Keratinocyte (primary cell): ENCODE measurements around the gene MAEL. TPM values are rescaled to one million over a fixed set of nuclear protein-coding genes. Genes with fewer than 3 reads are reported as not detected.

Experiments
- DNase-seq: peaks from one replicate; pipeline ENCODE4 v3.0.0-alpha.2; 2011; ENCODE audit warnings: low read depth, missing footprints, low spot score
- FAIRE-seq: peaks from 2 replicates; lab custom pipeline; 2011; peaks lifted over from hg19 to GRCh38; lab: Jason Lieb, UNC
- H2AFZ ChIP-seq: 2 replicates; pipeline ENCODE4 v1.6.0; 2012; ENCODE audit warnings: low read length, control low read depth, inconsistent platforms; ENCODE audit not compliant: control insufficient read depth
- H3K27ac ChIP-seq: 2 replicates; pipeline ENCODE4 v1.5.1; 2011; ENCODE audit warnings: low read length; ENCODE audit not compliant: control insufficient read depth, insufficient read depth
- H3K27me3 ChIP-seq: 3 replicates; pipeline ENCODE4 v1.6.0; 2011; ENCODE audit warnings: low read length; ENCODE audit not compliant: control insufficient read depth, insufficient read depth; ENCODE audit errors: extremely low read depth
- H3K36me3 ChIP-seq, 2 experiments: 2 replicates in 1 of 2; 3 replicates in 1 of 2; pipeline ENCODE4 v1.5.1; 2011; ENCODE audit warnings: low read length in 2 of 2, mild to moderate bottlenecking in 1 of 2; ENCODE audit not compliant: control insufficient read depth in 2 of 2, insufficient read depth in 2 of 2; ENCODE audit errors: extremely low read depth in 1 of 2
- H3K4me1 ChIP-seq: 3 replicates; pipeline ENCODE4 v1.5.1; 2011; ENCODE audit warnings: low read length; ENCODE audit not compliant: control insufficient read depth, insufficient read depth; ENCODE audit errors: extremely low read depth
- H3K4me2 ChIP-seq: 3 replicates; pipeline ENCODE4 v1.6.0; 2011; ENCODE audit warnings: low read depth, low read length; ENCODE audit not compliant: control insufficient read depth, insufficient read depth; ENCODE audit errors: extremely low read depth
- H3K4me3 ChIP-seq, 3 experiments: fragments of 200-600 bp in 1 of 3; sonication (generic) in 1 of 3; 2 replicates in 2 of 3; 3 replicates in 1 of 3; pipeline ENCODE4 v1.5.1; 2011 to 2016; ENCODE audit warnings: low read length in 3 of 3, mild to moderate bottlenecking in 3 of 3, control low read depth in 2 of 3, inconsistent platforms in 1 of 3, low read depth in 1 of 3, mixed read lengths in 1 of 3, mixed run types in 1 of 3, moderate library complexity in 1 of 3; ENCODE audit not compliant: control insufficient read depth in 2 of 3, insufficient read depth in 2 of 3; ENCODE audit errors: extremely low read depth in 1 of 3
- H3K79me2 ChIP-seq: 2 replicates; pipeline ENCODE4 v1.6.0; 2012; ENCODE audit warnings: low read length; ENCODE audit not compliant: control insufficient read depth, insufficient read depth
- H3K9ac ChIP-seq: 3 replicates; pipeline ENCODE4 v1.6.0; 2011; ENCODE audit warnings: low read length; ENCODE audit not compliant: control insufficient read depth, insufficient read depth; ENCODE audit errors: extremely low read depth
- H3K9me1 ChIP-seq: 3 replicates; pipeline ENCODE4 v1.6.0; 2011; ENCODE audit warnings: low read length; ENCODE audit not compliant: control insufficient read depth, insufficient read depth; ENCODE audit errors: extremely low read depth
- H3K9me3 ChIP-seq: 2 replicates; pipeline ENCODE4 v1.5.1; 2012; ENCODE audit warnings: low read depth, low read length; ENCODE audit not compliant: control insufficient read depth
- H4K20me1 ChIP-seq: 3 replicates; pipeline ENCODE4 v1.6.0; 2011; ENCODE audit warnings: low read length; ENCODE audit not compliant: control insufficient read depth, insufficient read depth; ENCODE audit errors: extremely low read depth
- CTCF ChIP-seq, 3 experiments: IDR thresholded peaks in 1 of 3; conservative IDR thresholded peaks in 1 of 3; optimal IDR thresholded peaks in 1 of 3; 2 replicates in 2 of 3; 3 replicates in 1 of 3; pipeline versions ENCODE3 to v1.5.1; 2011; ENCODE audit warnings: low read length in 3 of 3, mild to moderate bottlenecking in 3 of 3, moderate library complexity in 2 of 3, control low read depth in 1 of 3, inconsistent platforms in 1 of 3; ENCODE audit not compliant: insufficient read depth in 2 of 3; ENCODE audit errors: extremely low read depth in 1 of 3
- EZH2 ChIP-seq: IDR thresholded peaks from one replicate; pipeline ENCODE4 v1.6.1; 2012; ENCODE audit warnings: inconsistent platforms, mild to moderate bottlenecking, low read length, moderate library complexity
- dilution Hi-C: fragments of 300-500 bp; cut with MboI; formaldehyde crosslinking; loops from one replicate; pipeline ENCODE4 v1.7.0; 2020; ENCODE audit warnings: low sequenced_read_pairs; ENCODE audit not compliant: extremely low pct_ligation_motif_present
- polyA plus RNA-seq, 5 experiments: library from polyadenylated mRNA; depleted of rRNA in 3 of 5; stranded (reverse) in 3 of 5; stranded (forward) in 1 of 5; unstranded in 1 of 5; fragments of >200 nt; gene quantifications; 1 replicate in 1 of 5; 2 replicates in 3 of 5; 3 replicates in 1 of 5; pipeline versions ENCODE4 v1.2.1 to v1.2.3, GENCODE V29; 2011 to 2012; ENCODE audit warnings: missing spikeins in 2 of 5, low read depth in 1 of 5, low replicate concordance in 1 of 5

MAEL gene
- polyA plus RNA-seq, 1 donor (not counting 4 experiments of a cell fraction or from before 2014, with no cell fraction given): not detected

GRCh38 chr1:167061073-167061464 lies 72.0 kb downstream of the MAEL start:
- Histone ChIP-seq H3K79me2 (no peaks in the 10 kb centered on the region), H3K4me3 (no peak overlapping the region), H3K27ac (no peak overlapping the region), H3K4me2 (no peak overlapping the region), H3K9me3 (no peaks in the 10 kb centered on the region), H3K4me1 (peaks cover 6% of the 10 kb centered on the region), H3K27me3 (no peaks in the 10 kb centered on the region), H2AFZ (no peak overlapping the region), H3K9me1 (no peaks in the 10 kb centered on the region), H3K36me3 (no peaks in the 10 kb centered on the region), H3K9ac (no peak overlapping the region), H4K20me1 (no peaks in the 10 kb centered on the region)
- TF ChIP-seq EZH2 (no peak), CTCF (optimal IDR thresholded peaks at IDR 0.05 in 1 of 3, IDR thresholded peaks at IDR 0.05 in 1 of 3, conservative IDR thresholded peaks at IDR 0.05 in 1 of 3; ENCODE audit: extremely low read depth in 1 of 3, insufficient read depth in 2 of 3, low read length in 3 of 3) (no peak)
- dilution Hi-C loops: loop anchor here (25.0 kb wide), 2 partner anchors 199 to 451 kb away; partner anchors contain the start of gene CD247
- no peak for DNase-seq
- no peak for FAIRE-seq

- DNase-seq: no peak
- Histone ChIP-seq H4K20me1 (no peaks in the 10 kb centered on the region), H3K9me1 (no peaks in the 10 kb centered on the region), H2AFZ (no peak overlapping the region), H3K27me3 (no peaks in the 10 kb centered on the region), H3K4me2 (no peak overlapping the region), H3K27ac (no peak overlapping the region), H3K9me3 (no peaks in the 10 kb centered on the region), H3K79me2 (no peaks in the 10 kb centered on the region), H3K36me3 (no peaks in the 10 kb centered on the region), H3K4me1 (no peaks in the 10 kb centered on the region), H3K9ac (no peak overlapping the region), H3K4me3 (no peak overlapping the region)
- no peak for TF ChIP-seq CTCF (optimal IDR thresholded peaks at IDR 0.05 in 1 of 3, IDR thresholded peaks at IDR 0.05 in 1 of 3, conservative IDR thresholded peaks at IDR 0.05 in 1 of 3; ENCODE audit: extremely low read depth in 1 of 3, insufficient read depth in 2 of 3, low read length in 3 of 3)
- no peak for TF ChIP-seq EZH2
- dilution Hi-C loops: loop anchor here (25.0 kb wide), 2 partner anchors 202 to 448 kb away; partner anchors contain the start of gene CD247
- FAIRE-seq: no peak
Measured at GRCh38 chr1:167064621-167065020, 75.5 kb downstream of the MAEL start.
